Measurements from ENCODE around the gene SMPDL3A. TPM values are rescaled to one million over a fixed set of nuclear protein-coding genes. Genes with fewer than 3 reads are reported as not detected.

Gene SMPDL3A
- total and polyA plus RNA-seq, 2 of the 8 experiments (the other 6 are each of a cell fraction or from before 2014, with no cell fraction given), result 3.5 to 3.9 TPM

DNA sequence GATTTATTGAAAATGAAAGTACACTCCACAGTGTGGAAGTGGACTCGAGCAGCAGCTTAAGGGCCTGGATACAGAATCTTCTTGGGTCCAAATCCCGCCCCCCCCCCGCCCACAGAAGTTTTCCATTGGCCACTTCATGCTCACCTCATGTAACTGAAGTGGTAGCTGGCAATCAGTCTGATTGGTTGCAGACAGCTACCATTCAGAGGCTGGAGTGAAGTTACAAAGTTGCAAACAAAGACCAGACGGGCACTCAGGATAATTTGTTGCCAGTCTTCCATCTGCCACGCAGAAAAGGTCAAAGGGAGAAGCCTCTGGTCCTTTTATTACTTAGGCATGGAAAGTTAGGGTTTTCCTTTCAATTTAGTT is 35.4 kb upstream of the SMPDL3A start:
- Histone ChIP-seq H2AFZ (ENCODE audit: low read length) (no peak overlapping the region), H3K27me3 (replicated peaks in 1 of 4; ENCODE audit: control insufficient read depth in 3 of 4, extremely low read depth in 1 of 4, insufficient read depth in 3 of 4, low read length in 3 of 4) (0 out of 7 replicates have a peak, but pooled peaks cover 0 to 1% (median 0%) of the 10 kb centered on the region in 4 experiments), H3K4me3 (ENCODE audit: extremely low read depth in 1 of 4, insufficient read depth in 2 of 4, low read depth in 3 of 4, low read length in 4 of 4) (no peak overlapping the region)
- TF ChIP-seq KDM1A (IDR thresholded peaks at IDR 0.05; ENCODE audit: borderline replicate concordance, low read length) (no peak), HDAC6 (IDR thresholded peaks at IDR 0.05; ENCODE audit: low read depth, low read length) (no peak), GABPA (IDR thresholded peaks at IDR 0.05; ENCODE audit: borderline replicate concordance, insufficient read depth, low read length) (no peak), TAF7 (optimal IDR thresholded peaks at IDR 0.05; ENCODE audit: borderline replicate concordance, low read depth, low read length) (no peak), BCL11A (IDR thresholded peaks at IDR 0.05; ENCODE audit: low read depth in 2 of 2, low read length in 2 of 2) (no peak), CREB1 (IDR thresholded peaks at IDR 0.05) (no peak)
- TF ChIP-seq, protein P1, sequence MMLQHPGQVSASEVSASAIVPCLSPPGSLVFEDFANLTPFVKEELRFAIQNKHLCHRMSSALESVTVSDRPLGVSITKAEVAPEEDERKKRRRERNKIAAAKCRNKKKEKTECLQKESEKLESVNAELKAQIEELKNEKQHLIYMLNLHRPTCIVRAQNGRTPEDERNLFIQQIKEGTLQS (IDR thresholded peaks at IDR 0.05; ENCODE audit: insufficient read depth, low read depth, low read length), result no peak

More for the DNA sequence above, 35.4 kb upstream of the SMPDL3A start:
- H3K9ac ChIP-seq (replicated peaks in 1 of 4; ENCODE audit: extremely low read depth in 1 of 4, low read depth in 3 of 4, low read length in 3 of 4), result no peak overlapping the region
- H3K79me1 ChIP-seq (ENCODE audit: low read depth, low read length), result no peaks in the 10 kb centered on the region
- no peak overlapping the region; the same call in 1 of the 2 replicates for H2BK12ac ChIP-seq (ENCODE audit: low read depth, low read length)
- H4K5ac ChIP-seq (ENCODE audit: insufficient read length, low read depth, low read length), result no peak overlapping the region
- no peak overlapping the region for H2BK120ac ChIP-seq (replicated peaks; ENCODE audit: low read depth, low read length)
- no peak overlapping the region for H2AK5ac ChIP-seq (ENCODE audit: low read depth, low read length)
- no peaks in the 10 kb centered on the region for H3K23me2 ChIP-seq (ENCODE audit: low read depth, low read length)
- H3K56ac ChIP-seq (replicated peaks; ENCODE audit: insufficient read length, low read depth, low read length), result no peak overlapping the region
- DNase-seq (ENCODE audit: low read depth in 1 of 2, low spot score in 2 of 2), result no peak
- H3K36me3 ChIP-seq (ENCODE audit: control insufficient read depth in 2 of 4, insufficient read depth in 4 of 4, low read length in 3 of 4), result no peaks in the 10 kb centered on the region
- no peak overlapping the region for H3K27ac ChIP-seq (ENCODE audit: low read depth, low read length)
- no peak overlapping the region for H3K4me2 ChIP-seq (ENCODE audit: insufficient read depth in 1 of 2, low read depth in 2 of 2, low read length in 2 of 2)
- no peak overlapping the region for H3K18ac ChIP-seq (ENCODE audit: extremely low read depth, low read length)
- H3K14ac ChIP-seq (ENCODE audit: insufficient read length), result no peak overlapping the region
- no peak overlapping the region for H3K23ac ChIP-seq (ENCODE audit: insufficient read length)
- H4K91ac ChIP-seq (replicated peaks; ENCODE audit: insufficient read length, low read length), result no peak overlapping the region
- H3K4me1 ChIP-seq (replicated peaks in 1 of 4; ENCODE audit: control insufficient read depth in 3 of 4, insufficient read depth in 4 of 4, low read length in 3 of 4), result peaks cover 0 to 4% (median 1%) of the 10 kb centered on the region in 4 experiments; a peak in 1 of 7 replicates
- WGBS, 2 experiments (ENCODE audit: extremely low coverage in 1 of 2, insufficient coverage in 1 of 2, insufficient read length in 1 of 2, insufficient replicate concordance in 2 of 2, low coverage in 1 of 2, low lambda C conversion rate in 2 of 2, missing lambda C conversion rate in 1 of 2), result 84% methylated on average over 5 of the region's 5 CpGs; no CpG with 5 or more reads in 1 of the 2 experiments
- no peak overlapping the region; the same call in 1 of the 2 replicates for H4K8ac ChIP-seq (ENCODE audit: extremely low read depth, insufficient read depth, low read length)
- H2BK15ac ChIP-seq (ENCODE audit: low read length), result no peak overlapping the region
- no peak for FAIRE-seq
- no peaks in the 10 kb centered on the region for H4K20me1 ChIP-seq (replicated peaks in 1 of 2; ENCODE audit: control insufficient read depth in 1 of 2, insufficient read depth in 2 of 2, low read length in 2 of 2)
- ChIA-PET POLR2A (ENCODE audit: partially characterized antibody) (no interaction called here), CTCF (ENCODE audit: partially characterized antibody) (interaction anchor here (0.8 to 3.8 kb wide), 5 partner anchors 9 to 85 kb away, joined by 3 to 20 read pairs (median 4); partner anchors contain the start of gene SMPDL3A)
- no peak overlapping the region for H3K4ac ChIP-seq (replicated peaks; ENCODE audit: insufficient read length, low read depth, low read length)
- no peaks in the 10 kb centered on the region for H3K79me2 ChIP-seq (ENCODE audit: control insufficient read depth in 1 of 2, insufficient read depth in 2 of 2, low read length in 2 of 2)
- no peak overlapping the region for H2BK5ac ChIP-seq (ENCODE audit: low read depth, low read length)
- H3K9me3 ChIP-seq (ENCODE audit: insufficient read depth in 2 of 2, low read depth in 1 of 2, low read length in 1 of 2), result peaks cover 0 to 3% of the 10 kb centered on the region in 2 experiments; a peak in 1 of 4 replicates
- H2BK20ac ChIP-seq (ENCODE audit: low read length), result no peak overlapping the region

Data from H1 (cell line).